ENCODE data around the gene POLK. TPM values are rescaled to one million over a fixed set of nuclear protein-coding genes. Genes with fewer than 3 reads are reported as not detected.

Gene POLK
- total and polyA plus RNA-seq, 2 of the 4 experiments (the other 2 are of a cell fraction) = 10.4 to 24.4 TPM

DNA sequence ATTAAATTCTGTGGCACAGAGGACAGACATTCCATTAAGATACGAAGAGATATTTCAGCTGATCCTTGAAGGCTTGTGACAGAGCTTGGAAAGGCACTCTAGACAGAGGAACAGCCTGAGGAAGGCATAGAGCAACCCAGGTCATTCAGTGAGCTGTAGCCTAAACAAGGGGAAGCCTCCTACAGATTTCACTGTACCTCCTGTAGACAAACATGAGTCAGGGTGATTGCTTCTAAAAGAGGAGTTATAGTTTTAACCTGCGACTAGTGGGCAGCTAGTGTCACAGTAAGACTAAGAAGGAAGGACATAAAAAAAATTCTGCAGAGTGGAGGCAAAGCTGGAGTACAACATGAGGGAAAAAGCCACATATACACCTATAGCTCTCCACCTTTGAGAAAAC, 56.0 kb downstream of the POLK start:
- WGBS, 2 experiments (ENCODE audit: extremely low coverage in 2 of 2, insufficient read length in 1 of 2) = no CpG with 5 or more reads among the region's 2 CpGs
- H2BK15ac ChIP-seq (ENCODE audit: low read depth, low read length) = no peak overlapping the region; the same call in 2 of the 3 replicates
- peaks cover 6 to 39% of the 10 kb centered on the region in 2 experiments; a peak in 3 of 4 replicates for H3K79me1 ChIP-seq (ENCODE audit: low read depth in 1 of 2, low read length in 2 of 2)
- no peak overlapping the region; the same call in 1 of the 2 replicates for H3K14ac ChIP-seq (replicated peaks; ENCODE audit: low read depth, low read length)
- peaks cover 4% of the 10 kb centered on the region for H3K9me1 ChIP-seq (ENCODE audit: insufficient read depth, low read length)
- H3K27ac ChIP-seq (ENCODE audit: insufficient read depth, low read length) = no peak overlapping the region
- no peak overlapping the region for H2AFZ ChIP-seq (replicated peaks; ENCODE audit: low read length, poor library complexity)
- peaks cover 2% of the 10 kb centered on the region; the same call in 1 of the 2 replicates for H3K36me3 ChIP-seq (ENCODE audit: control insufficient read depth, insufficient read depth, low read length)
- H3K4me1 ChIP-seq (ENCODE audit: control insufficient read depth, insufficient read depth, low read length) = peaks cover 9% of the 10 kb centered on the region
- H3K4me3 ChIP-seq (ENCODE audit: insufficient read depth, low read depth, low read length) = no peak overlapping the region
- no peak overlapping the region for H3K9ac ChIP-seq (ENCODE audit: low read depth, low read length)
- no peak overlapping the region for H4K91ac ChIP-seq (ENCODE audit: insufficient read depth, low read depth, low read length)
- ATAC-seq (ENCODE audit: low read depth) (peak; percentile 56), DNase-seq (peak; percentile 64)
- BruUV-seq (replicated peaks) = no TSS peak
- H4K8ac ChIP-seq (ENCODE audit: low read depth in 2 of 2, low read length in 2 of 2) = no peak overlapping the region
- peak overlapping the region; percentile 22; the same call in 1 of the 2 replicates for H2AK5ac ChIP-seq (ENCODE audit: low read depth, low read length)
- CTCF ChIA-PET = interaction anchor here (1.0 to 1.4 kb wide), 2 partner anchors 15 to 107 kb away, joined by 3 read pairs; no protein-coding TSS in a partner anchor
- H2BK20ac ChIP-seq (ENCODE audit: low read depth, low read length) = peak overlapping the region; percentile 64; the same call in 1 of the 2 replicates
- peaks cover 6% of the 10 kb centered on the region for H4K20me1 ChIP-seq (ENCODE audit: insufficient read depth, low read length)
- no peak overlapping the region for H3K56ac ChIP-seq (ENCODE audit: extremely low read depth, insufficient read depth, low read length)
- H2BK120ac ChIP-seq (ENCODE audit: low read depth, low read length) = peak overlapping the region; percentile 50; the same call in 1 of the 2 replicates
- H3K18ac ChIP-seq (ENCODE audit: low read depth, low read length) = 0 out of 2 replicates have a peak overlapping the region, but pooled peaks have one; percentile 24
- no peak overlapping the region for H2AK9ac ChIP-seq (replicated peaks; ENCODE audit: low read depth, low read length, poor library complexity)
- peak overlapping the region; percentile 14; the same call in 1 of the 2 replicates for H3K4ac ChIP-seq (ENCODE audit: low read depth, low read length)
- peak overlapping the region; percentile 56 for H2BK5ac ChIP-seq (ENCODE audit: low read depth, low read length, poor library complexity, severe bottlenecking)
- H3K9me3 ChIP-seq (ENCODE audit: control insufficient read depth, insufficient read depth, low read length) = peaks cover 2% of the 10 kb centered on the region; the same call in 1 of the 2 replicates
- no peak overlapping the region for H4K5ac ChIP-seq (ENCODE audit: low read depth, low read length)
- in situ Hi-C loops (cut with MboI; ENCODE audit: low sequenced_read_pairs) = no loop called here
- H3K4me2 ChIP-seq (ENCODE audit: low read depth, low read length) = peak overlapping the region; percentile 77
- POLR2A ChIA-PET (ENCODE audit: unreplicated experiment) = no interaction called here
- H3K27me3 ChIP-seq (ENCODE audit: control insufficient read depth, insufficient read depth, low read length) = no peaks in the 10 kb centered on the region
- dilution Hi-C loops (cut with HindIII; ENCODE audit: low sequenced_read_pairs, unreplicated experiment) = no loop called here
- intact Hi-C loops (cut with micrococcal nuclease) = loop anchor here (2.0 kb wide), 1 partner anchor 57 kb away; the partner anchor contains the start of genes CERT1 and POLK
- 0 out of 2 replicates have a peak overlapping the region, but pooled peaks have one; percentile 11 for H3K23ac ChIP-seq (ENCODE audit: low read depth, low read length)
- TF ChIP-seq CHD1 (IDR thresholded peaks at IDR 0.05; ENCODE audit: low read depth, low read length) = no peak
- TF ChIP-seq MXI1 (IDR thresholded peaks at IDR 0.05; ENCODE audit: borderline replicate concordance, low read depth, low read length) = no peak
- TF ChIP-seq RAD21 (IDR thresholded peaks at IDR 0.05; ENCODE audit: low read length) = no peak
- TF ChIP-seq SMC3 (IDR thresholded peaks at IDR 0.05; ENCODE audit: low read depth, low read length) = no peak
- TF ChIP-seq MAZ (IDR thresholded peaks at IDR 0.05; ENCODE audit: borderline replicate concordance, low read depth, low read length) = no peak
- peak; percentile 74 for TF ChIP-seq FOS (IDR thresholded peaks at IDR 0.05; ENCODE audit: low read depth, low read length)
- peak; percentile 36; the same call in 1 of the 2 replicates for TF ChIP-seq NFE2L2 (IDR thresholded peaks at IDR 0.05; ENCODE audit: low read depth, low read length)
- no peak for TF ChIP-seq BHLHE40 (IDR thresholded peaks at IDR 0.05; ENCODE audit: low read depth, low read length)
- no peak for TF ChIP-seq POLR2A (IDR thresholded peaks at IDR 0.05; ENCODE audit: low read depth, low read length)
- TF ChIP-seq MAFK (IDR thresholded peaks at IDR 0.05; ENCODE audit: low read depth, low read length) = no peak
- TF ChIP-seq RFX5 (IDR thresholded peaks at IDR 0.05; ENCODE audit: low read depth, low read length) = no peak
- TF ChIP-seq, protein P1, sequence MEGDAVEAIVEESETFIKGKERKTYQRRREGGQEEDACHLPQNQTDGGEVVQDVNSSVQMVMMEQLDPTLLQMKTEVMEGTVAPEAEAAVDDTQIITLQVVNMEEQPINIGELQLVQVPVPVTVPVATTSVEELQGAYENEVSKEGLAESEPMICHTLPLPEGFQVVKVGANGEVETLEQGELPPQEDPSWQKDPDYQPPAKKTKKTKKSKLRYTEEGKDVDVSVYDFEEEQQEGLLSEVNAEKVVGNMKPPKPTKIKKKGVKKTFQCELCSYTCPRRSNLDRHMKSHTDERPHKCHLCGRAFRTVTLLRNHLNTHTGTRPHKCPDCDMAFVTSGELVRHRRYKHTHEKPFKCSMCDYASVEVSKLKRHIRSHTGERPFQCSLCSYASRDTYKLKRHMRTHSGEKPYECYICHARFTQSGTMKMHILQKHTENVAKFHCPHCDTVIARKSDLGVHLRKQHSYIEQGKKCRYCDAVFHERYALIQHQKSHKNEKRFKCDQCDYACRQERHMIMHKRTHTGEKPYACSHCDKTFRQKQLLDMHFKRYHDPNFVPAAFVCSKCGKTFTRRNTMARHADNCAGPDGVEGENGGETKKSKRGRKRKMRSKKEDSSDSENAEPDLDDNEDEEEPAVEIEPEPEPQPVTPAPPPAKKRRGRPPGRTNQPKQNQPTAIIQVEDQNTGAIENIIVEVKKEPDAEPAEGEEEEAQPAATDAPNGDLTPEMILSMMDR (conservative IDR thresholded peaks at IDR 0.05; ENCODE audit: low read depth, low read length) = no peak
- TF ChIP-seq CEBPB (IDR thresholded peaks at IDR 0.05; ENCODE audit: low read depth, low read length) = peak; percentile 11; the same call in 1 of the 2 replicates
- TF ChIP-seq, protein P2, sequence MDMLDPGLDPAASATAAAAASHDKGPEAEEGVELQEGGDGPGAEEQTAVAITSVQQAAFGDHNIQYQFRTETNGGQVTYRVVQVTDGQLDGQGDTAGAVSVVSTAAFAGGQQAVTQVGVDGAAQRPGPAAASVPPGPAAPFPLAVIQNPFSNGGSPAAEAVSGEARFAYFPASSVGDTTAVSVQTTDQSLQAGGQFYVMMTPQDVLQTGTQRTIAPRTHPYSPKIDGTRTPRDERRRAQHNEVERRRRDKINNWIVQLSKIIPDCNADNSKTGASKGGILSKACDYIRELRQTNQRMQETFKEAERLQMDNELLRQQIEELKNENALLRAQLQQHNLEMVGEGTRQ (IDR thresholded peaks at IDR 0.05; ENCODE audit: low read depth, low read length) = no peak
- peak; percentile 79 for TF ChIP-seq RCOR1 (IDR thresholded peaks at IDR 0.05; ENCODE audit: insufficient replicate concordance, low read length)
